H1 (cell line): ENCODE measurements around the gene PIGU. TPM values are rescaled to one million over a fixed set of nuclear protein-coding genes. Genes with fewer than 3 reads are reported as not detected.

Experiments
- CTCF ChIA-PET: fragments of 300-600 bp; sonication (Branson Sonifier 250); formaldehyde crosslinking; loops from one replicate; lab custom pipeline; 2021; ENCODE audit not compliant: partially characterized antibody; lab: Charles Lee
- POLR2A ChIA-PET: fragments of 300-600 bp; sonication (Branson Sonifier 250); formaldehyde crosslinking; loops from one replicate; lab custom pipeline; 2021; ENCODE audit warnings: inconsistent platforms; ENCODE audit not compliant: partially characterized antibody; lab: Charles Lee
- DNase-seq, 2 experiments: peaks; one replicate each; pipeline versions ENCODE4 v3.0.0 to v3.0.0-alpha.2; 2010 to 2022; ENCODE audit warnings: low spot score in 2 of 2, low read depth in 1 of 2, mixed read lengths in 1 of 2
- FAIRE-seq: peaks from 2 replicates; lab custom pipeline; 2011; peaks lifted over from hg19 to GRCh38; lab: Jason Lieb, UNC
- H2AFZ ChIP-seq: 2 replicates; pipeline ENCODE4 v1.8.1; 2012; ENCODE audit warnings: low read length, inconsistent platforms
- H2AK5ac ChIP-seq: 2 replicates; pipeline ENCODE4 v1.6.1; 2013; ENCODE audit warnings: low read depth, low read length
- H2BK120ac ChIP-seq: replicated peaks from 2 replicates; pipeline ENCODE3; 2013; ENCODE audit warnings: low read depth, low read length, inconsistent platforms
- H2BK12ac ChIP-seq: 2 replicates; pipeline ENCODE4 v1.6.1; 2013; ENCODE audit warnings: low read depth, low read length
- H2BK15ac ChIP-seq: 2 replicates; pipeline ENCODE4 v1.6.1; 2013; ENCODE audit warnings: low read length
- H2BK20ac ChIP-seq: 2 replicates; pipeline ENCODE4 v1.6.1; 2013; ENCODE audit warnings: low read length
- H2BK5ac ChIP-seq: 2 replicates; pipeline ENCODE4 v1.6.1; 2013; ENCODE audit warnings: low read depth, low read length
- H3K14ac ChIP-seq: 2 replicates; pipeline ENCODE4 v1.6.1; 2013; ENCODE audit warnings: inconsistent platforms; ENCODE audit not compliant: insufficient read length
- H3K18ac ChIP-seq: 2 replicates; pipeline ENCODE4 v1.6.1; 2013; ENCODE audit warnings: low read length; ENCODE audit errors: extremely low read depth
- H3K23ac ChIP-seq: 2 replicates; pipeline ENCODE4 v1.6.1; 2013; ENCODE audit warnings: inconsistent platforms; ENCODE audit not compliant: insufficient read length
- H3K23me2 ChIP-seq: 2 replicates; pipeline ENCODE4 v1.6.1; 2013; ENCODE audit warnings: low read depth, low read length
- H3K27ac ChIP-seq: 2 replicates; pipeline ENCODE4 v1.6.1; 2011; ENCODE audit warnings: low read depth, low read length, inconsistent platforms
- H3K27me3 ChIP-seq, 4 experiments: replicated peaks in 1 of 4; 1 replicate in 1 of 4; 2 replicates in 3 of 4; pipeline versions ENCODE4 v1.6.1 to v1.8.1; 2011 to 2013; ENCODE audit warnings: low read length in 3 of 4, mild to moderate bottlenecking in 3 of 4, inconsistent platforms in 2 of 4, mixed read lengths in 2 of 4, moderate library complexity in 1 of 4; ENCODE audit not compliant: control insufficient read depth in 3 of 4, insufficient read depth in 3 of 4; ENCODE audit errors: extremely low read depth in 1 of 4
- H3K36me3 ChIP-seq, 4 experiments: 2 replicates each; pipeline versions ENCODE4 v1.6.1 to v1.8.1; 2011 to 2013; ENCODE audit warnings: mild to moderate bottlenecking in 4 of 4, low read length in 3 of 4, moderate library complexity in 2 of 4, control low read depth in 1 of 4, inconsistent platforms in 1 of 4; ENCODE audit not compliant: insufficient read depth in 4 of 4, control insufficient read depth in 2 of 4
- H3K4ac ChIP-seq: replicated peaks from 2 replicates; pipeline ENCODE3; 2013; ENCODE audit warnings: low read length, low read depth, mixed read lengths, inconsistent platforms; ENCODE audit not compliant: insufficient read length
- H3K4me1 ChIP-seq, 4 experiments: replicated peaks in 1 of 4; 1 replicate in 1 of 4; 2 replicates in 3 of 4; pipeline versions ENCODE4 v1.6.1 to v1.8.1; 2011 to 2013; ENCODE audit warnings: low read length in 3 of 4, inconsistent platforms in 2 of 4, mixed read lengths in 1 of 4; ENCODE audit not compliant: insufficient read depth in 4 of 4, control insufficient read depth in 3 of 4
- H3K4me2 ChIP-seq, 2 experiments: 2 replicates each; pipeline versions ENCODE4 v1.6.1 to v1.8.1; 2011 to 2013; ENCODE audit warnings: low read depth in 2 of 2, low read length in 2 of 2, control low read depth in 1 of 2, inconsistent platforms in 1 of 2, mild to moderate bottlenecking in 1 of 2; ENCODE audit not compliant: insufficient read depth in 1 of 2
- H3K4me3 ChIP-seq, 4 experiments: fragments of 200-600, 300-600 bp in 1 of 4; sonication (generic), shearing (Covaris generic), sonication (Bioruptor Twin) in 1 of 4; 2 replicates each; pipeline versions ENCODE4 v1.5.1 to v1.8.1; 2011 to 2016; ENCODE audit warnings: low read length in 4 of 4, low read depth in 3 of 4, control low read depth in 2 of 4, inconsistent platforms in 2 of 4, mild to moderate bottlenecking in 2 of 4, mixed read lengths in 1 of 4, moderate library complexity in 1 of 4; ENCODE audit not compliant: insufficient read depth in 2 of 4; ENCODE audit errors: extremely low read depth in 1 of 4
- H3K56ac ChIP-seq: replicated peaks from 2 replicates; pipeline ENCODE3; 2013; ENCODE audit warnings: low read depth, mild to moderate bottlenecking, mixed read lengths, low read length, inconsistent platforms; ENCODE audit not compliant: insufficient read length
- H3K79me1 ChIP-seq: 2 replicates; pipeline ENCODE4 v1.6.1; 2013; ENCODE audit warnings: low read depth, low read length, control low read depth
- H3K79me2 ChIP-seq, 2 experiments: 2 replicates each; pipeline versions ENCODE4 v1.6.1 to v1.8.1; 2012 to 2013; ENCODE audit warnings: low read length in 2 of 2, mild to moderate bottlenecking in 2 of 2, inconsistent platforms in 1 of 2; ENCODE audit not compliant: insufficient read depth in 2 of 2, control insufficient read depth in 1 of 2
- H3K9ac ChIP-seq, 4 experiments: replicated peaks in 1 of 4; 1 replicate in 1 of 4; 2 replicates in 3 of 4; pipeline versions ENCODE4 v1.6.1 to v1.8.1; 2011 to 2013; ENCODE audit warnings: low read depth in 3 of 4, low read length in 3 of 4, control low read depth in 2 of 4, mild to moderate bottlenecking in 2 of 4, moderate library complexity in 2 of 4, inconsistent platforms in 1 of 4; ENCODE audit errors: extremely low read depth in 1 of 4
- H3K9me3 ChIP-seq, 2 experiments: 2 replicates each; pipeline versions ENCODE4 v1.6.1 to v1.8.1; 2012 to 2013; ENCODE audit warnings: mild to moderate bottlenecking in 2 of 2, moderate library complexity in 2 of 2, control low read depth in 1 of 2, inconsistent platforms in 1 of 2, low read depth in 1 of 2, low read length in 1 of 2, mixed read lengths in 1 of 2; ENCODE audit not compliant: insufficient read depth in 2 of 2
- H4K20me1 ChIP-seq, 2 experiments: replicated peaks in 1 of 2; 2 replicates each; pipeline versions ENCODE3 to v1.8.1; 2011 to 2013; ENCODE audit warnings: inconsistent platforms in 2 of 2, low read length in 2 of 2, mild to moderate bottlenecking in 1 of 2; ENCODE audit not compliant: insufficient read depth in 2 of 2, control insufficient read depth in 1 of 2
- H4K5ac ChIP-seq: 2 replicates; pipeline ENCODE4 v1.6.1; 2013; ENCODE audit warnings: low read length, low read depth, mixed read lengths, inconsistent platforms; ENCODE audit not compliant: insufficient read length
- H4K8ac ChIP-seq: 2 replicates; pipeline ENCODE4 v1.8.0; 2013; ENCODE audit warnings: mild to moderate bottlenecking, moderate library complexity, low read length, inconsistent platforms; ENCODE audit not compliant: insufficient read depth; ENCODE audit errors: extremely low read depth
- H4K91ac ChIP-seq: replicated peaks from 2 replicates; pipeline ENCODE3; 2013; ENCODE audit warnings: low read length, mixed read lengths, inconsistent platforms; ENCODE audit not compliant: insufficient read length
- ASH2L ChIP-seq: fragments of 200-600, 300-600 bp; sonication (generic); IDR thresholded peaks from one replicate; pipeline ENCODE4 v1.7.1; 2017; ENCODE audit warnings: low read length
- CEBPB ChIP-seq: IDR thresholded peaks from 2 replicates; pipeline ENCODE4 v1.6.1; 2012; ENCODE audit warnings: low read depth, low read length
- CREB1 ChIP-seq: IDR thresholded peaks from 2 replicates; pipeline ENCODE4 v1.6.1; 2012; ENCODE audit warnings: inconsistent platforms
- CTBP2 ChIP-seq: IDR thresholded peaks from 2 replicates; pipeline ENCODE4 v1.7.0; 2011; ENCODE audit warnings: borderline replicate concordance, mild to moderate bottlenecking, moderate library complexity, mixed read lengths, low read length; ENCODE audit not compliant: insufficient read depth, insufficient read length
- CTCF ChIP-seq, 3 experiments: IDR thresholded peaks; 1 replicate in 2 of 3; 2 replicates in 1 of 3; pipeline versions ENCODE4 v1.5.1 to v1.6.1; 2011; ENCODE audit warnings: low read length in 3 of 3, mild to moderate bottlenecking in 3 of 3, inconsistent platforms in 2 of 3, low read depth in 1 of 3, moderate library complexity in 1 of 3; ENCODE audit not compliant: insufficient read depth in 1 of 3; ENCODE audit errors: control extremely low read depth in 1 of 3
- E2F6 ChIP-seq: IDR thresholded peaks from 2 replicates; pipeline ENCODE4 v1.6.1; 2012; ENCODE audit warnings: inconsistent platforms
- EGR1 ChIP-seq: IDR thresholded peaks from 2 replicates; pipeline ENCODE4 v1.6.1; 2011; ENCODE audit warnings: low read depth, low read length, borderline replicate concordance
- EP300 ChIP-seq, 2 experiments: IDR thresholded peaks; 1 replicate in 1 of 2; 2 replicates in 1 of 2; pipeline ENCODE4 v1.6.1; 2011 to 2012; ENCODE audit warnings: low read depth in 2 of 2, low read length in 2 of 2, mild to moderate bottlenecking in 2 of 2, borderline replicate concordance in 1 of 2, inconsistent platforms in 1 of 2, moderate library complexity in 1 of 2
- KDM1A ChIP-seq: fragments of 200-600, 300-600 bp; sonication (generic); IDR thresholded peaks from 2 replicates; pipeline ENCODE4 v1.7.1; 2016; ENCODE audit warnings: mild to moderate bottlenecking, low read length, borderline replicate concordance
- RFX5 ChIP-seq: IDR thresholded peaks from 2 replicates; pipeline ENCODE4 v1.6.1; 2011; ENCODE audit warnings: low read depth, low read length, improper control_type of control experiment, borderline replicate concordance
- WGBS, 2 experiments: shearing (Covaris generic) in 1 of 2; methylation state at CpG; one replicate each; pipeline versions ENCODE4 v1.1.6 to v1.1.7; 2013 to 2015; ENCODE audit warnings: low lambda C conversion rate in 2 of 2, mixed read lengths in 2 of 2, inconsistent platforms in 1 of 2, low coverage in 1 of 2, missing lambda C conversion rate in 1 of 2; ENCODE audit not compliant: insufficient replicate concordance in 2 of 2, insufficient coverage in 1 of 2, insufficient read length in 1 of 2; ENCODE audit errors: extremely low coverage in 1 of 2, missing lambda C conversion rate in 1 of 2; 5-methylcytosine and 5-hydroxymethylcytosine counted together
- polyA plus RNA-seq, 7 experiments: library from polyadenylated mRNA; depleted of rRNA in 3 of 7; stranded (reverse) in 5 of 7; unstranded in 2 of 7; fragments of >200 nt in 5 of 7; fragments of 200-250 nt in 2 of 7; gene quantifications; 1 replicate in 5 of 7; 2 replicates in 1 of 7; 4 replicates in 1 of 7; pipeline versions ENCODE4 v1.2.1 to v1.2.3, GENCODE V29; 2011 to 2013; ENCODE audit warnings: missing spikeins in 2 of 7, mixed read lengths in 2 of 7
- total RNA-seq: library from RNA; stranded (reverse); fragmentation: NEBNext Ultra II Directional; extraction: Animal tissue kit (Norgen Biotek cat#: 25700); gene quantifications from 2 replicates; pipeline ENCODE4 v1.2.1, GENCODE V29; 2021

The PIGU gene
- total and polyA plus RNA-seq, 2 of the 8 experiments (the other 6 are each of a cell fraction or from before 2014, with no cell fraction given) = 28.3 to 117 TPM

- no peak overlapping the region for H2BK15ac ChIP-seq
- ChIA-PET POLR2A (interaction anchor here (0.8 to 1.7 kb wide), 2 partner anchors 55 to 150 kb away, joined by 3 to 7 read pairs; partner anchors contain the start of gene MAP1LC3A), CTCF (interaction anchor here (0.6 to 6.5 kb wide), 19 partner anchors 11 to 396 kb away, joined by 3 to 48 read pairs (median 4); partner anchors contain the start of gene PIGU)
- H2BK120ac ChIP-seq = no peak overlapping the region
- H3K4ac ChIP-seq = no peak overlapping the region
- no peak overlapping the region for H2BK20ac ChIP-seq
- H3K27ac ChIP-seq = no peak overlapping the region
- no peaks in the 10 kb centered on the region for H3K36me3 ChIP-seq
- FAIRE-seq (no peak), DNase-seq (peak in 1 of 2 experiments; percentile 82)
- H4K5ac ChIP-seq = no peak overlapping the region
- peaks cover 0 to 9% (median 4%) of the 10 kb centered on the region in 4 experiments; a peak in 4 of 7 replicates for H3K4me1 ChIP-seq
- no peak overlapping the region for H3K23ac ChIP-seq
- no peak overlapping the region; the same call in 1 of the 2 replicates for H3K18ac ChIP-seq
- H2AFZ ChIP-seq = no peak overlapping the region
- H3K9me3 ChIP-seq = no peaks in the 10 kb centered on the region
- no peak overlapping the region for H4K91ac ChIP-seq
- no peaks in the 10 kb centered on the region for H3K79me2 ChIP-seq
- peaks cover 9 to 30% (median 22%) of the 10 kb centered on the region in 4 experiments for H3K27me3 ChIP-seq
- peak overlapping the region; percentile 58 to 92 (median 68) for H3K4me3 ChIP-seq
- no peak overlapping the region for H3K56ac ChIP-seq
- no peaks in the 10 kb centered on the region for H3K79me1 ChIP-seq
- H3K4me2 ChIP-seq = peak overlapping the region; percentile 80 to 91
- no peak overlapping the region for H2BK12ac ChIP-seq
- no peak overlapping the region for H3K9ac ChIP-seq
- H4K20me1 ChIP-seq = peaks cover 2 to 8% of the 10 kb centered on the region in 2 experiments
- 3% methylated on average over 14 of the region's 22 CpGs; no CpG with 5 or more reads in 1 of the 2 experiments for WGBS, 2 experiments
- H3K23me2 ChIP-seq = peaks cover 14% of the 10 kb centered on the region; the same call in 1 of the 2 replicates
- H2AK5ac ChIP-seq = no peak overlapping the region
- H3K14ac ChIP-seq = no peak overlapping the region
- no peak overlapping the region for H4K8ac ChIP-seq
- H2BK5ac ChIP-seq = no peak overlapping the region
- peak; percentile 54 to 67 (median 59) for TF ChIP-seq CTCF (IDR thresholded peaks at IDR 0.05; ENCODE audit: control extremely low read depth in 1 of 3, insufficient read depth in 1 of 3, low read depth in 1 of 3, low read length in 3 of 3)
- TF ChIP-seq CTBP2 = no peak
- TF ChIP-seq ASH2L = no peak
- no peak for TF ChIP-seq KDM1A
- TF ChIP-seq EGR1 = no peak
- TF ChIP-seq E2F6 = no peak
- no peak for TF ChIP-seq RFX5
- TF ChIP-seq CREB1 = no peak
- TF ChIP-seq CEBPB = no peak
- no peak for TF ChIP-seq EP300 (IDR thresholded peaks at IDR 0.05; ENCODE audit: borderline replicate concordance in 1 of 2, low read depth in 2 of 2, low read length in 2 of 2)
Observed at GRCh38 chr20:34708621-34709043, 31.7 kb upstream of the PIGU start.
